ENCODE results near the gene FNTB. TPM values are rescaled to one million over a fixed set of nuclear protein-coding genes. Genes with fewer than 3 reads are reported as not detected.

FNTB gene
- total RNA-seq, 4 donors from 2014 or later = 40.6 to 44.6 (median 43.2) TPM

GRCh38 chr14:65001723-65002122, 15.0 kb downstream of the FNTB start:
- H3K4me1 ChIP-seq = peaks cover 35% of the 10 kb centered on the region
- no peak overlapping the region for H3K27ac ChIP-seq
- TF ChIP-seq POLR2A (IDR thresholded peaks at IDR 0.05) (no peak), POLR2AphosphoS5 (IDR thresholded peaks at IDR 0.05) (no peak), CTCF (IDR thresholded peaks at IDR 0.05) (no peak), EP300 (IDR thresholded peaks at IDR 0.05) (no peak)
- H3K27me3 ChIP-seq = no peaks in the 10 kb centered on the region
- H3K4me3 ChIP-seq = no peak overlapping the region
- no peaks in the 10 kb centered on the region for H3K9me3 ChIP-seq
- WGBS = 71% methylated on average over 6 of the region's 6 CpGs
- DNase-seq (ENCODE audit: low spot score in 2 of 2) = no peak
- H3K36me3 ChIP-seq = no peaks in the 10 kb centered on the region

- Histone ChIP-seq H3K27ac (no peak overlapping the region), H3K9me3 (no peaks in the 10 kb centered on the region), H3K4me3 (no peak overlapping the region), H3K36me3 (no peaks in the 10 kb centered on the region), H3K4me1 (peaks cover 30% of the 10 kb centered on the region), H3K27me3 (no peaks in the 10 kb centered on the region)
- no peak for TF ChIP-seq CTCF (IDR thresholded peaks at IDR 0.05)
- no peak for TF ChIP-seq POLR2A (IDR thresholded peaks at IDR 0.05)
- no peak for TF ChIP-seq POLR2AphosphoS5 (IDR thresholded peaks at IDR 0.05)
- no peak for TF ChIP-seq EP300 (IDR thresholded peaks at IDR 0.05)
- DNase-seq (ENCODE audit: low spot score in 2 of 2) = no peak
- 69% methylated on average over 6 of the region's 6 CpGs for WGBS
Observed at GRCh38 chr14:65002586-65003210, 16.0 kb downstream of the FNTB start.

- H3K36me3 ChIP-seq = no peaks in the 10 kb centered on the region
- no peaks in the 10 kb centered on the region for H3K27me3 ChIP-seq
- H3K27ac ChIP-seq = no peak overlapping the region
- DNase-seq (ENCODE audit: low spot score in 2 of 2) = no peak
- H3K9me3 ChIP-seq = no peaks in the 10 kb centered on the region
- H3K4me1 ChIP-seq = peaks cover 23% of the 10 kb centered on the region
- no peak overlapping the region for H3K4me3 ChIP-seq
- 87% methylated on average over 2 of the region's 2 CpGs for WGBS
- no peak for TF ChIP-seq POLR2A (IDR thresholded peaks at IDR 0.05)
- no peak for TF ChIP-seq POLR2AphosphoS5 (IDR thresholded peaks at IDR 0.05)
- no peak for TF ChIP-seq CTCF (IDR thresholded peaks at IDR 0.05)
- no peak for TF ChIP-seq EP300 (IDR thresholded peaks at IDR 0.05)
Observed at GRCh38 chr14:65003394-65003793, 16.7 kb downstream of the FNTB start.

- no peaks in the 10 kb centered on the region for H3K27me3 ChIP-seq
- H3K27ac ChIP-seq = no peak overlapping the region
- DNase-seq (ENCODE audit: low spot score in 2 of 2) = no peak
- no peaks in the 10 kb centered on the region for H3K36me3 ChIP-seq
- H3K9me3 ChIP-seq = no peaks in the 10 kb centered on the region
- WGBS = 83% methylated on average over 6 of the region's 6 CpGs
- H3K4me1 ChIP-seq = peaks cover 3% of the 10 kb centered on the region
- TF ChIP-seq EP300 (IDR thresholded peaks at IDR 0.05) (no peak), POLR2AphosphoS5 (IDR thresholded peaks at IDR 0.05) (no peak), CTCF (IDR thresholded peaks at IDR 0.05) (no peak), POLR2A (IDR thresholded peaks at IDR 0.05) (no peak)
- no peak overlapping the region for H3K4me3 ChIP-seq
Observed at GRCh38 chr14:65006261-65006721, 19.6 kb downstream of the FNTB start.

GRCh38 chr14:65007202-65007601, 20.5 kb downstream of the FNTB start:
- 100% methylated on average over 1 of the region's 1 CpG for WGBS
- Histone ChIP-seq H3K36me3 (peaks cover 7% of the 10 kb centered on the region), H3K4me3 (no peak overlapping the region), H3K27ac (no peak overlapping the region), H3K27me3 (no peaks in the 10 kb centered on the region), H3K4me1 (peaks cover 3% of the 10 kb centered on the region), H3K9me3 (no peaks in the 10 kb centered on the region)
- no peak for DNase-seq (ENCODE audit: low spot score in 2 of 2)
- TF ChIP-seq EP300 (IDR thresholded peaks at IDR 0.05) (no peak), CTCF (IDR thresholded peaks at IDR 0.05) (no peak), POLR2AphosphoS5 (IDR thresholded peaks at IDR 0.05) (no peak), POLR2A (IDR thresholded peaks at IDR 0.05) (no peak)

Measured in suprapubic skin (tissue), 4 donors.